T-helper 2 cell treated with Interferon-gamma antibody and Interleukin-4, amounts not matched to agents 5 μg/mL and 100 μg/mL, for 36 hours (primary cell): ENCODE data around the gene SLC25A4.
A peak's percentile ranks its signal among the peaks of the same experiment; 100 is the strongest.

Source experiments
- DNase-seq: peaks from one replicate; pipeline ENCODE4 v3.0.0; 2021; ENCODE audit warnings: low spot score
- H3K27ac Mint-ChIP-seq: one replicate; pipeline ENCODE4 v1.8.0; 2021; ENCODE audit warnings: mild to moderate bottlenecking, mixed read lengths
- H3K27me3 Mint-ChIP-seq: one replicate; pipeline ENCODE4 v1.8.0; 2021; ENCODE audit warnings: low read depth, mixed read lengths
- H3K36me3 Mint-ChIP-seq: one replicate; pipeline ENCODE4 v1.8.0; 2021; ENCODE audit warnings: low read depth, mixed read lengths
- H3K4me1 Mint-ChIP-seq: one replicate; pipeline ENCODE4 v1.8.0; 2021; ENCODE audit warnings: low read depth, mixed read lengths
- H3K4me3 Mint-ChIP-seq: one replicate; pipeline ENCODE4 v1.8.0; 2022; ENCODE audit warnings: mild to moderate bottlenecking, moderate library complexity, mixed read lengths
- H3K9me3 Mint-ChIP-seq: one replicate; pipeline ENCODE4 v1.8.0; 2021; ENCODE audit warnings: mixed read lengths

The SLC25A4 gene

GRCh38 chr4:185134307-185134869 is 8.7 kb upstream of the SLC25A4 start:
- Mint-ChIP-seq H3K27ac (no peak overlapping the region), H3K36me3 (no peaks in the 10 kb centered on the region), H3K9me3 (no peaks in the 10 kb centered on the region), H3K4me3 (no peak overlapping the region), H3K4me1 (no peaks in the 10 kb centered on the region), H3K27me3 (peaks cover 43% of the 10 kb centered on the region)
- no peak for DNase-seq

- DNase-seq, result no peak
- Mint-ChIP-seq H3K4me1 (peaks cover 2% of the 10 kb centered on the region), H3K27me3 (peaks cover 52% of the 10 kb centered on the region), H3K9me3 (no peaks in the 10 kb centered on the region), H3K36me3 (no peaks in the 10 kb centered on the region), H3K27ac (no peak overlapping the region), H3K4me3 (no peak overlapping the region)
Measured at GRCh38 chr4:185137233-185137925, 5.7 kb upstream of the SLC25A4 start.

DNA sequence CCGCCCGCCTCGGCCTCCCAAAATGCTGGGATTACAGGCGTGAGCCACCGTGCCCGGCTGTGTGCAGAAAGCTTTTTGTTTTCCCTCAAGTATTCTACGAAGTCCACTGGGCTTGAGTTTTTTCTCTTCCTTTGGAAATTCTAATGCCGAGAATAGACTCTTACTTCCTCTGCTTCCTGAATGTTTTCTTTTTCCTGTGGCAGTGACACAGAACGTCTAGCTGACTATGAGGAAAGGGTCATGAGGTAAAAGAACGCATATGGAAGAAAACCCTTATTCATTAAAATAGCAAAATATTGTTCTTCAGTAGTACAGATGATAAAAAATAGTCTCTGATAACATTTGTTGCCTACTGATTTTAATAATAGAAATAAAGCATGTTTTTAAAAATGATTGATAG is 4.9 kb upstream of the SLC25A4 start:
- Mint-ChIP-seq H3K27me3 (peaks cover 56% of the 10 kb centered on the region), H3K27ac (no peak overlapping the region), H3K36me3 (no peaks in the 10 kb centered on the region), H3K9me3 (no peaks in the 10 kb centered on the region), H3K4me3 (no peak overlapping the region), H3K4me1 (peaks cover 3% of the 10 kb centered on the region)
- DNase-seq, result no peak

GRCh38 chr4:185139736-185140135 is 3.3 kb upstream of the SLC25A4 start:
- no peak for DNase-seq
- H3K27me3 Mint-ChIP-seq, result peaks cover 64% of the 10 kb centered on the region
- H3K9me3 Mint-ChIP-seq, result no peaks in the 10 kb centered on the region
- no peaks in the 10 kb centered on the region for H3K36me3 Mint-ChIP-seq
- peaks cover 8% of the 10 kb centered on the region for H3K4me1 Mint-ChIP-seq
- H3K27ac Mint-ChIP-seq, result no peak overlapping the region
- no peak overlapping the region for H3K4me3 Mint-ChIP-seq

- DNase-seq, result no peak
- peaks cover 8% of the 10 kb centered on the region for H3K4me1 Mint-ChIP-seq
- no peaks in the 10 kb centered on the region for H3K9me3 Mint-ChIP-seq
- H3K4me3 Mint-ChIP-seq, result no peak overlapping the region
- H3K27me3 Mint-ChIP-seq, result peaks cover 76% of the 10 kb centered on the region
- no peak overlapping the region for H3K27ac Mint-ChIP-seq
- no peaks in the 10 kb centered on the region for H3K36me3 Mint-ChIP-seq
Measured at GRCh38 chr4:185141777-185142176, 1.3 kb upstream of the SLC25A4 start.

- H3K9me3 Mint-ChIP-seq, result no peaks in the 10 kb centered on the region
- no peaks in the 10 kb centered on the region for H3K36me3 Mint-ChIP-seq
- H3K27ac Mint-ChIP-seq, result no peak overlapping the region
- peaks cover 8% of the 10 kb centered on the region for H3K4me1 Mint-ChIP-seq
- H3K27me3 Mint-ChIP-seq, result peaks cover 69% of the 10 kb centered on the region
- peak overlapping the region; percentile 81 for H3K4me3 Mint-ChIP-seq
- DNase-seq, result no peak
Measured at GRCh38 chr4:185142564-185142911, 528 bp upstream of the SLC25A4 start.

DNA sequence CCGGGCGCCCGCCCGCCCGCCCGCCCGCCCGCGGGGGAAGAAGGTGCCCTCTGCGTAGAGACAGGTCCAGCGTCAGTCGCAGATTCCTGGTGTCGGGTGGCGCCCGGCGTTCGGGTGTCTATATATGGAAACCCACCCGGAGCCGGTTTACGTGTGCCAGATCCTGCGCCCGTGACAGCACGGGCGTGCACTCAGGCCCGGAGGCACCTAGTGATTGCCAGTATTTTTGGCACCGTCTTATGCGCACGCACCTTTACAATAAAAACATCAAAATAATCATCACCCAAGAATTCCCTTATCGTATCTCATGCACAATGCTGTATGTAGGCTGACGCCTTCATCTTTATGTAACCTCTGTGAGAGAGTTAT is 519 bp downstream of the SLC25A4 start:
- Mint-ChIP-seq H3K27me3 (peaks cover 60% of the 10 kb centered on the region), H3K9me3 (no peaks in the 10 kb centered on the region), H3K27ac (no peak overlapping the region), H3K4me1 (peaks cover 8% of the 10 kb centered on the region), H3K36me3 (no peaks in the 10 kb centered on the region), H3K4me3 (peak overlapping the region; percentile 70)
- no peak for DNase-seq

- no peaks in the 10 kb centered on the region for H3K9me3 Mint-ChIP-seq
- H3K4me3 Mint-ChIP-seq, result no peak overlapping the region
- H3K36me3 Mint-ChIP-seq, result no peaks in the 10 kb centered on the region
- no peak overlapping the region for H3K27ac Mint-ChIP-seq
- peaks cover 54% of the 10 kb centered on the region for H3K27me3 Mint-ChIP-seq
- H3K4me1 Mint-ChIP-seq, result peaks cover 8% of the 10 kb centered on the region
- DNase-seq, result no peak
Measured at GRCh38 chr4:185144601-185145240, 1.7 kb downstream of the SLC25A4 start.

DNA sequence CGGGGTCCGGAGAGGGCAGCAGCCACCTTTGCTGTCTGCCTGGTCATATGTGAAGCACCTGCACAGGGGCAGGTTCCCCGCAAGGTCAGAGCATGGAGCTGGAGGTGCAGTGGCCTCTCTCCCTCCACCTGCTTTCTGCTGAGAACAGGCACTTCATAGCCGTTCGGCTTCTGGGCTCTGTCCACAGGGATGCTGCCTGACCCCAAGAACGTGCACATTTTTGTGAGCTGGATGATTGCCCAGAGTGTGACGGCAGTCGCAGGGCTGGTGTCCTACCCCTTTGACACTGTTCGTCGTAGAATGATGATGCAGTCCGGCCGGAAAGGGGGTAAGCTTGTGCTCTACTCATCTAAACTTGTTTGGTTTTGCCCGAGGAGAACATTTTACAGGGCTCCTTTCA is 2.5 kb downstream of the SLC25A4 start:
- H3K36me3 Mint-ChIP-seq, result no peaks in the 10 kb centered on the region
- no peak overlapping the region for H3K27ac Mint-ChIP-seq
- no peaks in the 10 kb centered on the region for H3K9me3 Mint-ChIP-seq
- H3K27me3 Mint-ChIP-seq, result peaks cover 47% of the 10 kb centered on the region
- H3K4me3 Mint-ChIP-seq, result no peak overlapping the region
- H3K4me1 Mint-ChIP-seq, result peaks cover 10% of the 10 kb centered on the region
- DNase-seq, result no peak

GRCh38 chr4:185149392-185149791 is 6.3 kb downstream of the SLC25A4 start:
- Mint-ChIP-seq H3K27me3 (peaks cover 18% of the 10 kb centered on the region), H3K9me3 (no peaks in the 10 kb centered on the region), H3K36me3 (peaks cover 12% of the 10 kb centered on the region), H3K27ac (no peak overlapping the region), H3K4me1 (peaks cover 2% of the 10 kb centered on the region), H3K4me3 (no peak overlapping the region)
- no peak for DNase-seq

GRCh38 chr4:185151296-185151695 is 8.2 kb downstream of the SLC25A4 start:
- Mint-ChIP-seq H3K36me3 (peaks cover 12% of the 10 kb centered on the region), H3K9me3 (no peaks in the 10 kb centered on the region), H3K4me3 (no peak overlapping the region), H3K4me1 (peaks cover 2% of the 10 kb centered on the region), H3K27ac (no peak overlapping the region), H3K27me3 (peaks cover 4% of the 10 kb centered on the region)
- DNase-seq, result no peak

- H3K27me3 Mint-ChIP-seq, result peaks cover 21% of the 10 kb centered on the region
- H3K4me1 Mint-ChIP-seq, result peaks cover 13% of the 10 kb centered on the region
- peak; percentile 29 for DNase-seq
- H3K4me3 Mint-ChIP-seq, result peak overlapping the region; percentile 9
- H3K9me3 Mint-ChIP-seq, result no peaks in the 10 kb centered on the region
- H3K27ac Mint-ChIP-seq, result no peak overlapping the region
- peaks cover 58% of the 10 kb centered on the region for H3K36me3 Mint-ChIP-seq
Measured at GRCh38 chr4:185165605-185166063, 22.6 kb downstream of the SLC25A4 start.

DNA sequence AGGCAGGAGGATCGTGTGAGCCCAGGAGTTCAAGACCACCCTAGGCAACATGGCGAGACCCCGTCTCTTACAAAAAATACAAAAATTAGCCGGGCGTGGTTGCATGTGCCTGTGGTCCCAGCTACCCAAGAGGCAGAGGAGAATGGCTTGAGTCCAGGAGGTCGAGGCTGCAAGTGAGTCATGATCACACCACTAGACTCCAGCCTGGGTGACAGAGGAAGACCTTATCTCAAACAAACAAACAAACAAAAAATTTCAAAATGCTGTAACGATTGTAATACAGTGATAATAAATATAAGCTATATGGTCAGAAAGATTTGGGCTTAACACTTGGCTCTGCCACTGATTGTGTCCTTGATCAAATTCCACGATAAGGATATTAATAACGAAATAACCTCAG is 24.2 kb downstream of the SLC25A4 start:
- Mint-ChIP-seq H3K9me3 (no peaks in the 10 kb centered on the region), H3K27ac (no peak overlapping the region), H3K36me3 (peaks cover 55% of the 10 kb centered on the region), H3K4me1 (peaks cover 13% of the 10 kb centered on the region), H3K4me3 (no peak overlapping the region), H3K27me3 (peaks cover 21% of the 10 kb centered on the region)
- DNase-seq, result no peak

GRCh38 chr4:185171373-185172071 is 28.5 kb downstream of the SLC25A4 start:
- peaks cover 12% of the 10 kb centered on the region for H3K27me3 Mint-ChIP-seq
- no peaks in the 10 kb centered on the region for H3K9me3 Mint-ChIP-seq
- no peaks in the 10 kb centered on the region for H3K4me1 Mint-ChIP-seq
- no peak for DNase-seq
- peaks cover 50% of the 10 kb centered on the region for H3K36me3 Mint-ChIP-seq
- no peak overlapping the region for H3K4me3 Mint-ChIP-seq
- no peak overlapping the region for H3K27ac Mint-ChIP-seq
